ENCODE results near the gene NUDT22. TPM values are rescaled to one million over a fixed set of nuclear protein-coding genes. Genes with fewer than 3 reads are reported as not detected.

Gene NUDT22
- total RNA-seq, 4 donors from 2014 or later, result 19.2 to 77.6 (median 41.8) TPM

DNA sequence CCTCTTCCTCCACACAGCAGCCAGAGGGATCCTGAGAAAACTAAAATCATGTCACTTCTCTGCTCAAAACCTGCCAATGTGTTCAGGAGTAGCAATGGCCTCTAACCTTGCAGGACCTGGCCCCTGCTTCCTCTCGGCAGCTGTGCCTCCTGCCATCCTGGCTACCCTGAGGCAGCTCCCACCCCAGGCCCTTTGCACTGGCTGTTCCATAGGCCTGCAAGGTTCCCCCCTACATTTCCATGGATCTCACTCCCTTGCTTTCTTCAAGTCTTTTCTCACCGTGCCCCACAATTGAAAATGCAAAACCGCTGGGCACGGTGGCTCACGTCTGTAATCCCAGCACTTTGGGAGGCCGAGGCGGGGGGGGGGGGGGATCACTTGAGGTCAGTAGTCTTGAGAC is 42.2 kb upstream of the NUDT22 start:
- TF ChIP-seq, protein P1, sequence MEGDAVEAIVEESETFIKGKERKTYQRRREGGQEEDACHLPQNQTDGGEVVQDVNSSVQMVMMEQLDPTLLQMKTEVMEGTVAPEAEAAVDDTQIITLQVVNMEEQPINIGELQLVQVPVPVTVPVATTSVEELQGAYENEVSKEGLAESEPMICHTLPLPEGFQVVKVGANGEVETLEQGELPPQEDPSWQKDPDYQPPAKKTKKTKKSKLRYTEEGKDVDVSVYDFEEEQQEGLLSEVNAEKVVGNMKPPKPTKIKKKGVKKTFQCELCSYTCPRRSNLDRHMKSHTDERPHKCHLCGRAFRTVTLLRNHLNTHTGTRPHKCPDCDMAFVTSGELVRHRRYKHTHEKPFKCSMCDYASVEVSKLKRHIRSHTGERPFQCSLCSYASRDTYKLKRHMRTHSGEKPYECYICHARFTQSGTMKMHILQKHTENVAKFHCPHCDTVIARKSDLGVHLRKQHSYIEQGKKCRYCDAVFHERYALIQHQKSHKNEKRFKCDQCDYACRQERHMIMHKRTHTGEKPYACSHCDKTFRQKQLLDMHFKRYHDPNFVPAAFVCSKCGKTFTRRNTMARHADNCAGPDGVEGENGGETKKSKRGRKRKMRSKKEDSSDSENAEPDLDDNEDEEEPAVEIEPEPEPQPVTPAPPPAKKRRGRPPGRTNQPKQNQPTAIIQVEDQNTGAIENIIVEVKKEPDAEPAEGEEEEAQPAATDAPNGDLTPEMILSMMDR (IDR thresholded peaks at IDR 0.05; ENCODE audit: low read depth), result no peak

DNA sequence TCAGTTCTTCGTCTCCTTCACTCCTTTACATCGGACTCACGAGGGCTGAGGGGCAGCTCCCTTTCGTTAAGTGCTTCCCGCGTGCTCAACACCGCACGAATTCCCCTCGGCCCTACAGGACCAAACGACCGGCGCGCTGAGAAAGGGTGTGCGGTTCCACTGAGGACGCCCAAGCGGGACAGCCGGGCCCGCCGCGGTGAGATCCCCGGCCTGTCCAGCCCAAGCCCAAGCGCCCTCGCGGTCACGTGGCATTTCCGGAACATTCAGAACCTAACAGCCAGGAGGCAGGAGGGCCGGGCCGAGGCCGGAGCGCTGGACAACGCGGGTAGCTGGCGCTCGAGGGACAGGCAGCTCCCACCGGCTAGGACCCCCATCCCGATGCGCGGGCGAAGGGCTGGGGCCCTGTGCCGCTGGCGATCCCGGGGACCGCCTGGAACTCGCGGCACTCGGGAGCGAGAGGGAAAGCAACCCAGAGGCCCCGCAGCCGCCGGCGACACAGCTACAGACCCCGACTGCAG is 40.8 kb upstream of the NUDT22 start:
- TF ChIP-seq, protein P1 (IDR thresholded peaks at IDR 0.05; ENCODE audit: low read depth), result no peak

DNA sequence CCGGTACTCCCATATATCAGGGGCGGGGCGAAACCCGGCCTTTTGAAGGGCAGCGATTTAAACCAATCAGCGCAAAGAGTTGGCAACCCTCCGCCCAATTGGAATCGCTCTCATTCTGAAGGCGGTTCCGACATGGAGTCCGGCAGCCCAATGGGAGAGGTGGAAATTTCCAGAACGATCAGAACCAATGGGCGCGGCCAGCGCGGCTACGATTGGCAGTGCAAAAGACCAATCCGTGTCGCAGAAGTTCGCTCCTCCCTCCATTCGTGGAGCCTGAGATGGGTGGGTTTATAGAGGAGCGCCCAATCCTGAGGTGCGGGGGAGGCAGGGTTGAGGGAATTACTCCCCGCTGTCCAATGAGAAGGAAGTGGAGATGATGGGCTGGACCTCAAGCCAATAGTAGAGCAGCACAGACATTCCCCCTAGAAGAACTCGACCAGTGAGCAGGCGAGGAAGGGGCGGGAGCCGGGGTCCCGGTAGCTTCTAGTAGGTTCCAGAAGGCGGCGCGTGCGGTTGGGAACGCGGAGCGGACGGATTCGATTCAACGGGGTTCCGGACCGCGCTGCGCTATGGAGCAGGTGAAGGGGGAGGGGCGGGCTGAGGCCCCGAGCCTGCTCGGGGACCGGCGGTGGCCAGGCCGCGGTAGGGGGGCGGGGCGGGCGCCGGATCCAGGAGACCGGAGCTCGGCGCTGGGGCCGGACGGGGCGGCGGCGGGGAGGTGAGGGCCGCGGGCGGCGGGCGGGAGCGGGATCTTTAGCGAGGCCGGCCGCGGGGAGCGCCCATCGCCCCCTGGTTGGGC is 40.2 kb upstream of the NUDT22 start, which contains the start of gene STIP1:
Gene STIP1, plus strand, starts transcription at position 479 of the 799 bp plus-strand sequence. Its CDS starts 91 bp downstream, at position 570.
- TF ChIP-seq, protein P1 (IDR thresholded peaks at IDR 0.05; ENCODE audit: low read depth), result no peak

DNA sequence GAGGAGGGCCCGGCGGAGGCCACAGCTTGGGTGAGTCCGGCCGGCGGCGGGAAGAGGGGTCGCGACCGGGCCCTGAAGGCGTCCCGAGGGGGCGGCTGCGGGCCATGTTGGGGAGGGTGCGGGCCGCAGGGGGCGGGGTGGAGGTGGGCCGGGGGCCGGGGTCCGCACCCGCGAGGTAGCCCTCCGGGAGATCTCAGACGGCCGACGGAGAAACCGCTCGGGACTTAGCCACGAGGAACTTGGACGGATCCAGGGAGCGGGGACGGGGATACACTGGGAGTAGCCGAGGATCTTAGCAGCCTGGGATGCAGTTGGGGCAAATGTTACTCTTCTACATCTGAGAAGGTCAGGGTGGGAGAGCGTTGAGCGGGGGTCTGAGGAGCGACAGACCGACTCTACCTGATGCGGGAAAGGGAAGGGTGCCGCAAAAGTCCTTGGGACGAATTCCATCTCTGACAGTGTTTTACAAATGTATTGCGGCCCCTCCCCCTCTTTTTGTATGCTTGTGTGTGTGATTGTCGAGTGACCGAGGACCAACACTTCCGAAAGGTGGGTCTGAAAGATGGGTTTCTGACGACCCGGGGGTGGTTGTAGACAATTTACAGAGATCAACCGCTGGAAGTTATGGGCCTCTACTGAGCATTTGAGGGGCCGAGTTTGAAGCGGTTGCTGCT is 39.4 kb upstream of the NUDT22 start:
- TF ChIP-seq, protein P1 (IDR thresholded peaks at IDR 0.05; ENCODE audit: low read depth), result no peak

DNA sequence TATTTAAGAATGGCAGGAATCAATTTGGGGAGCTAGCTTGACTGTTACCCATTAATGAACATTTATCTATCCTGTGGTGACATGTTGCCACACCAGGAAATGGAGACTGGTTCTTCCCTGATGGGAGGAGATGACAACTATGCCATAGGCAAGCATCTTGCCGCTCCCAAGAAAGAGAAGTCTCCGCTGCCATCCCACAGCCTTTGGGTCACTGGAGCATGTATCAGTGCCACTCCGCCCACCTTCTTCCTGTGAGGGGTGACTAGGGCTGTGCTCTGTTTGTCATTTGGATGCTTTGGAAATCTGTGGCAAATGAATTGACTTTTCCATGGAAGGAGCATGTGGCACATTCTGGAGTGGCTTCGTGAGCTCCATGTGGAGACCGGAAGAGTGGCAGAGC is 33.6 kb upstream of the NUDT22 start:
- TF ChIP-seq, protein P1 (IDR thresholded peaks at IDR 0.05; ENCODE audit: low read depth), result no peak

DNA sequence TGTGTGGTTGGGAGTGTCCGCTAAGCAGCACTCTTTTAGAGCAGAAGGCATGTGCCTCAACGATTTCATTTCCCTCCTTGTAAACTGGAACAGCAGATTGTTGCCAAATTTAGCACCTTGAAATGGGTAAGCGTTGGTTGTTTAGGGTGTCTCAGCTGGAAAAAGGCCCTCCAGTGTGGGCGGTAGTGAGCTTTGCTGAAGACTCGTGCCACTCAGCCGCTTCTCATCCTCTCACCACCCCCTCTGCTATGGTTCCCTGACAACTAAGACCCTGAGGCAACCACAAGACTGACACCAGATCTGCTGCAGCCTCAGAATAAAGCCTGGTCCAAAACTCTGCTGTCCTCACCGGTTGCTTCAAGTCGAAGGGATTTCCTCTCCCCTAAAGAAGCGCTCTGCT is 29.4 kb upstream of the NUDT22 start:
- TF ChIP-seq, protein P1 (IDR thresholded peaks at IDR 0.05; ENCODE audit: low read depth), result no peak

DNA sequence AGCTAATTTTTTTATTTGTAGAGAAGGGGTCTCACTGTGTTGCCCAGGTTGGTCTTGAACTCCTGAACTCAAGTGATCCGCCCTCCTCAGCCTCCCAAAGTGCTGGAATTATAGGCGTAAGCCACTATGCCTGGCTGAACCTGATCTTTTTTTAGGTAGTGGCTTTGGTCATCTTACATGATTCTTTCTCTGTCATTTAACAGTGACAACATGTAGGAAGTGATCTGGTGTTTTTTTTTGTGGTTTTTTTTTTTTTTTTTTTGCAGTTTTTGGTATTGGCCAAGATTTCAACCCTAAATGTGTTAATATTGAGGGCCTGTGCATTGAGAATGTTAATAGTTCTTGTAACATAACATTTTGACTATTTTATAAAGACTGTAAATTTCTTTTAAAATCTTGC is 27.6 kb upstream of the NUDT22 start:
- TF ChIP-seq, protein P1 (IDR thresholded peaks at IDR 0.05; ENCODE audit: low read depth), result no peak
